C1 segment of cervical spinal cord (tissue), 14 donors: Measurements from ENCODE around the gene OTOGL.
"Not testable (repeated sequence)": the region's sequence is repeated elsewhere in the genome, so short reads cannot be mapped to it uniquely, and the experiment has no call there.

Source experiments
- DNase-seq, 14 donors: peaks; one replicate each; lab custom pipeline; 2025; lab: John Stamatoyannopoulos, UW

OTOGL gene, protein sequence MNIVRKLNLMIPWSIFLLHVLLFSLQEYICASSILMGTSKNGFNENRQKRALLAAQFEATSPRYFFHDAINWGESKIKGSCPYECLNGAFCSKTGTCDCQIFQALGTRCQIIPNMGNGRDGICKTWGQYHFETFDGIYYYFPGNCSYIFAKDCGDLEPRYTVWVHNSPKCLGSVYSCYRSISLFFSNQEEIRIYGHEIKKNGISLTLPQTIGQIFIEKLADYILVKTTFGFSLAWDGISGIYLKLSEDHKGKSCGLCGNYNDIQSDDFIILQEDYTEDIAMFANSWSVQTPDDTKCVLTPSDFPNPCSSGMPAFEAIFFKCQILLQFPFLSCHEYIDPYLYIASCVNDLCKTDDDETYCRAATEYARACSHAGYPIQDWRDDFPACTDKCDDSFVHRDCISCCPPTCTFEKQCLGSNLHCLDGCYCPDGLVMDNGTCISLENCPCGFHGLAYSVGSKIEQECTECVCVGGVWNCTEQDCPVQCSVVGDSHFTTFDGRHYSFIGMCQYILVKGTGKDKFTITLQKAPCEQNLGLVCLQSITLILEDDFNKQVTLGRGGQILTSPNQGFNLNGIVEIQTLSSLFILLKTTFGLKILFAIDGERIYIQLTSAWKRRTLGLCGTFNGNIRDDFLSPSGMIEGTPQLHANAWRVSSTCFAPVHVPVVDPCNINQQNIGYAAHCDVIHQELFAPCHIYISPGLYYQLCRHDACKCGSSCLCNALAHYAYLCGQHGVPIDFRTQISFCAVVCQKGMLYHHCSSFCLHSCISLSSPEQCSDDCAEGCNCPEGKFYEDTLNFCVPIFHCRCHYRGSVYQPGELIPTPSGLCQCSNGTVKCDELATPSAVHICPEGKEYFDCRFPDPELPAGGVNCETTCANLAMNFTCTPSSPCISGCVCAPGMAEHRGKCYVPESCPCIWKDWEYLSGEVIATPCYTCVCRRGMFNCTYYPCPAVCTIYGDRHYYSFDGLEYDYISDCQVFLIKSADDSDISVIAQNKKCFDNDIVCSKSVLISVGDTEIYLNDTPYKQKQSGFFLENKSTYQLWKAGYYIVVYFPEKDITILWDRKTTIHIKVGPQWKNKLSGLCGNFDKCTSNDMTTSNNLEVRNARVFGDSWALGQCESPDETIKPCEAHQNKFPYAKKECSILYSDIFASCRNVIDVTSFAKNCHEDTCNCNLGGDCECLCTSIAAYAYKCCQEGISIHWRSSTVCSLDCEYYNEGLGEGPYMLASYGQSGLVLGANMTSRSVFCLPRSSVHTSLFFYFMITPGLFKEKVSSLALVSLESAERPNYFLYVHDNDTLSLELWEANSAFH (N-terminal part only)

DNA sequence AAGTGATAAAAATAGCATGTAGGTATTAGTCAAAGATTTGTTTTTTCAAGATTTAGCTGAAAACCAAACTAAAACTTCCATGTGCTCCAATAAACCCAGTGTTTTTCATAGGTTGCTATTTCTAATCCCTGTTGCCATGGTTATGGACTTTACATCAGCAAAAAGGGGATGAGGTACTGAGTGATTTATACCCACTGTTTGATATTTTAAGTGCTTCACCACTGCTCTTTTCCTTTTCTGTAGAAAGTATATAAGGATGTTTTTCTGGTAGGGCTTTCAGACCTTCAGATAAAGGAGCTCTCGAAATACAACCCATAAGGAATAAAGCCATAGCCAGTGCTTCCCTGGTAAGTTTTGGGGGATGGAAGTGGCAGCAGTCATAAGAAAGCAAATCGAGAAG is at the start of gene OTOGL:
OTOGL (plus strand) TSS at position 279 of the 400 bp plus-strand sequence. CDS start 109,895 bp downstream, outside the sequence.
- no peak for DNase-seq

DNA sequence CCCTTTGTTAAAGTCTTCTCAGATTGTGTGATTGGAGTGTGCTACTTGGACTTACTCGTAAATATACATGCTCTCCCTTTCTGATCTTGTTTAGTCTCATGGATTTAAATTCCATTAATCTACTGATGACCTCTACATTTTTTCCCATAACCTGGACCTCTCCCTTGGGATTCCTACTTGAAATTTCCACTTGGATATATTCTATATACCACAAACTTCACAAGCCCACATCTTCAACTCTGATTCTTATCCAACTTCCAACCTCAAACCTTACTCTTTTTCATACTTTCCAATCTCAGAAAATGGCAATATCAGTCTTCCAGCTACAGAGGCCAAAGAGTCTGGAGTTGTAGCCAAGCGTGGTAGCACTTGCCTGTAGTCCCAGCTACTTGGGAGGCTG is 49.1 kb upstream of the OTOGL start:
- no peak for DNase-seq

DNA sequence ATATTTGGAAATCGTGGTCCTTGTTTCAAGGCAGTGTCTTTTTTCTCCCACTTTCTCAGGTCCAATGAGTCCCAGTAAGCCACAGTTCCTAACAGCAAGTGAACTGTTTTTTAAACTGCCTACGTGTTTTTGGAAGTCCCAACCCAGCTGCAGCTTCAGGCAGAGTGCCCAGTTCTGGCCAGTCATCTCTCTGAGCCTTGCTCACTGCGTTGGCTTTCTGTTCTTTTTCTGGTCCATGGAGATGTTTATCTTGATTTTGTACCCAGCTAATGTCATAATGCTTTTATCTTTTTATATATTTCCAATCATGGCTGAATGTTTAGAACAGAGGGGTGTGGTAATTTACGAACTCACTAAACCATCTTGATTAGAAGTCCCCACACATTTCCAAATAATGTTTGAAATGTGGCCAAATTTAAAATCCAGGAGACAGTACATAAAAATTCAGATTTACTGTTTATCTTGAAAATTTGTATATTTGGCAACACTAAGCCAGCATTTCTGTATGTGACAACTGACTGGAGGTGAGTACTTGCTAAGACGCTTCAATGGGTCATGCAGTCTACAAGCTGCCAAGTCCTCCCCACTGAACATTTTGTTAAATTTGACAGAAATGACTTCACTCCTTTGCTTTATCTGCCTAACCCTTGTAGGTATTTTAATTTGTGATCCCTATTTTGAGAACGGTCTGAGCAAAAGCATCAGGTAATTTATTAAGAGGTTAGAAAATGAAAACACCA is 46.1 kb upstream of the OTOGL start:
- peak in 1 of 14 donors; percentile 1 for DNase-seq

DNA sequence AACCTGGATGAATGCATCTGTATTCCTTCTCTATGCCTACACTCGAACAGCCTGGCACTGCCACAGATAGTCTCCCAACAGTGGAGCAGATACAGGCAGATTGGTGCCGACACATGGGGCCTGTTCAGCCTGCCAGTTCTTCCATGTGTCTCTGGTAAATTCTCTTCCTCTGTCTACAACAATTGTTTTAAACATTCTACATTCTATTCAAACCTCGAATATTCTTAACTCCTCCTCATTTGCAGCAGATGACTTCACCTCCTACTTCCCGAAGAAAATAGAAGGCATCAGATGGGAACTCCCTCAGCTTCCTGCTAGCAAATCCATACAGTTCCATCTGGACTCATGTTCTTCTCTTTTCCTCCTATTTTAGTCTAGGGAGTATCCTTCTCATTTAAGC is 43.1 kb upstream of the OTOGL start:
- DNase-seq, result no peak

DNA sequence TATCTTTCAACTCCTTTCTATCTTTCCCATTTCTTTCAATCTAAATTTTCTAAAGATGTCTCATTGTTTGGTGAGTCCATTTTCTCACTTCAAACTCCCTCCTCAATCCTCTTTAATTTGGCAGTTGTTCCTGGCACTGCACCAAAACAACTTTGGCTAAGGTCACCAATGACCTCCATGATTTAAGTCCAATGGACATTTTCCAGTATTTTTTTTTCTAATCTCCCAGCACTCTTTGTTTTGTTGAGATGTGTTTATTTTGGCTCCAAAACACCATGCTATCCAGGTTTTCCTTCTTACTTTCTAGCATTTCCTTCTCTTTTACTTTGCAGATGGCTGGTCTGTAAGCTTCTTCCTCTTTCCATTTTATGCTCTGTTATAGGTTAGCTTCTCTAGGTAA is 42.5 kb upstream of the OTOGL start:
- DNase-seq, result no peak

DNA sequence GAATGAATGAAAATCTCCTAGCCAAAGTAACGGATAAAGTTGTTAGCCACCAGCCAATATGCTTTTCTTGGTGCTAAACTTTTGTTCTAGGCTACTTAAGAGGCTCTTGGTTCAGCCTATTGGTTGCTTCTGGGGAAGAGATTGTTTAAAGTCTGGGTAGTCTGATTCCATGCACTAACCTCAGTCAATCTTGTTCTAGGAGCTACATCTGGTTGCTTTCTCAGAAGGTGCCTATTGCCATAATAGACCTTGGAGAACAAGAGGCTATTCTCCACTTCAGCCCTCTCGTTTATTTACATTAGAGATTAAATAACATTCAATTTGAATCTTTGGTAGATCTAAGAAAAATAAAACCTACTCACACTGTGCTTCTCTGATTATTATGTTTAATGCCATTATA is 40.8 kb upstream of the OTOGL start:
- no peak for DNase-seq

DNA sequence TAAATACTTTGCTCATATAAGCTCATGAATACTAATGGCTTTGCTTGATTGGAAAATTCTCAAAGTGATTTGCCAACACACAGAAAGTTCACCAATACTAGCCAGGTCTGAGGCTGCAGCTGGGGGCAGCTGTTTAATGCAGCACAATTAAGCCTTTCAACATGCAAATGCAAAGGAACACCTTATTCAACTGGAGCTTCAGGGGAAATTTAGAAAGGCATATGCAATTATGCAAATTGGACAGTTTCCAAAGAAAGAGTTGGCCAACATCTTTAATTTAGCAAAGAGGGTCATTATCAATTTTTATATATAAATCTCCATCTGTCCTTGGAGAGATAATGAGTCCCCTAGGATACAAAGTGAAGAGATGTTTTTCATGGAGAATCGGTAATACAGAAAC is 40.2 kb upstream of the OTOGL start:
- DNase-seq, result no peak

DNA sequence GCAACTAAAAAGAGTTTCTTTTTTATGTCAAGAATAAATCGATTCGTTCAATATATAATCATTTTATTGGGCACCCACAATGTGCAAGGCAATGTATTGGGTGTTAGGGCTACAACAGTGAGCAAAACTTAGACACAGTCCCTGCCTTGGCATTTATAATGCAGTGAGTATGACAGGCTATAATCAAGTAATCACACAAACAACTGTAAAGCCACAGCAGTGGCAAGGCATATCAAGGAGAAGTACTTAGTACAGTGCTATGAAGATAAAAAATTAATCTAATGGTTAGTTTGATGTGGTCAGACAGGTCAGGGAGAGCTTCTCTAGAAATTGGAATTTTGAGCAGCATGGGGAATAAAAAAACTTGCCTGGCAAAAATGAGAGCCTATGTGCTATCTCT is 39.5 kb upstream of the OTOGL start:
- DNase-seq, result no peak

DNA sequence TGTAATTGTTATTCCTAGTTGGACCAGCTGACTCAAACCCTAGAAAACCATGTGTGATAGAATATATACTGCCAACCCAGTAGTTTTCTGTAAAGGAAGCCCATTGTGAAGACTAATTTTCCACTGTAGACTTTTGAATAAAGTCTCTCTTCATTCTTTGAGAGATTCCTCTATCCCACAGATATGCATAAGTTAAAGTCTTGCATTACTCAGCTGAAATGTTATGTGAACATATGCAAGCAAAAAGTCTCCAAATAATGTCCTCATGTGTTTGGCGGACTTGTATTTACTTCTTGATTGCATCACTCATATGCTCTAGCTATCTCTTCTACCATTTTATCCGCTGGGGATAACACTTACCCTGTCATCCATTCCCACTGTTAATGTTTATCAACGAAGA is 35.1 kb upstream of the OTOGL start:
- no peak for DNase-seq

DNA sequence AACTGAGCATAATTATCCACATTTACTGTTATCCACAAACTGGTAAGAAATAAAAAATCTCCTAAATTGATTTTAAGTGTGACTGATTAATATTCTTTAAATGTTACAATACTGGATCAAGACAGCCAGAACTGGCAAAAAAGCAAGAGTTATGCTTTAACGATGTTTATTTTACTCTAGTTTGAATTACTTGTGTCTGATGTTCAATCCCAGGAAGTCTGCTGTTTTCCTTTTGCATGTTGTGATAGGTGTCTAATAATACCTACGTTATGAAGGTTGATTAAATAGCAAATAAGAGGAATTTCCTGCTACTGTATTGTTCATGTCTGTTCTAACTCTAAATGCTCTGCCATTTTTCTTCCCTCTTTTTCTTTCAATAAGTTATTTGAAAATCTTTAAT is 34.4 kb upstream of the OTOGL start:
- no peak for DNase-seq

DNA sequence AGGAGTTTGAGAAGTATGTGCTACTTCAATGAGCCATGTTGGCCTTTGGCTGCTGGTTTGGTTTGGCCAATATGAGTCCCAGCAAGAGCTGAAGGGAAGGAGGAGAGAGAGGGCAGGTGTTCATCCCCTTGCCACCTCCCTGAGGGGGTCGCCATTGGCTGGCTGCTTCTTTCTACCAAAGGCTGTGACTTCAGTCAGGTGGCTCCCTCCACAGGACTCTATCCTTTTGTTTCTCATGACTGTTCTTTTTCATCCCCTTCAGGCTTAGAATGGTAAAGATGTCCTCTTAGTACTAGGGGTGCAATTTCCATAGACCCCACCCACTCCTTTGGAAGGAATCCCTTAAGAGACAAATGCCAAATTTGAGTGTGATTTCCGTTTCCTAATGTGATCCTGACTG is 31.2 kb upstream of the OTOGL start:
- DNase-seq, result no peak

DNA sequence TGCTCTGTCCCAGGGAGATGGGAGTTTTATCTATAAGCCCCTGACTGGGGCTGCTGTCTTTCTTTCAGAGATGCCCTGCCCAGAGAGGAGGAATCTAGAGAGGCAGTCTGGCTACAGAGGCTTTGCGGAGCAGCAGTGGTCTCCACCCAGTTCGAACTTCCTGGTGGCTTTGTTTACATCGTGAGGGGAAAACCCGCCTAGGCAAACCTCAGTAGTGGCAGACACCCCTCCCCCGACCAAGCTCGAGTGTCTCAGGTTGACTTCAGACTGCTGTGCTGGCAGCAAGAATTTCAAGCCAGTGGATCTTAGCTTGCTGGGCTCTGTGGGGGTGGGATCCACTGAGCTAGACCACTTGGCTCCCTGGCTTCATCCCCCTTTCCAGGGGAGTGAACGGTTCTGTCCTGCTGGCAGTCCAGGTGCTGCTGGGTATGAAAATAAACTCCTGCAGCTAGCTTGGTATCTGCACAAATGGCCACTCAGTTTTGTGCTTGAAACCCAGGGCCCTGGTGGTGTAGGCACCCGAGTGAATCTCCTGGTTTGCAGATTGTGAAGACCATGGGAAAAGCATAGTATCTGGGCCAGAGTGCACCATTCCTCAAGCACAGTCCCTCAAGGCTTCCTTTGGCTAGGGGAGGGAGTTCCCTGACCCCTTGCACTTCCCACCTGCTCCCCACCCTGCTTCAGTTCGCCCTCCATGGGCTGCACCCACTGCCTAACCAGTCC is 15.3 kb upstream of the OTOGL start:
- DNase-seq, result not testable (repeated sequence)

DNA sequence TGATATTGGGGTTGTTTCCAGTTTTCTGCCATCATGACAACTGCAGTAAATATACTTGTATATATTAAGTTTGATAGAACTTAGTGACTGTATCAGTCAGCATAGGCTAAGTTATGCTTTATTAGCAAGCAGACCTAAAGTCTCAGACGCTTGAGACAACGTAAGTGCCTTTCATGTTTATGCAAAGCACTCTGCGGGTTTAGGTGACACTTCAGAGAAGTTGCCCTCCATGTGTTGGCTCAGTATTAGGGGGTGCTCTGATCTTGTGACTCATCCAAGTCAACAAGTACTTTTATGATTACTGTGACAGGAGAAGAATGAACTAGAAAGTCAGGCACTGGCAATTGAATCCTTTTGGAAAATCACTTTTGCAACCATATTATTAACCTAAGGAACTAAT is 13.3 kb upstream of the OTOGL start:
- DNase-seq, result no peak

DNA sequence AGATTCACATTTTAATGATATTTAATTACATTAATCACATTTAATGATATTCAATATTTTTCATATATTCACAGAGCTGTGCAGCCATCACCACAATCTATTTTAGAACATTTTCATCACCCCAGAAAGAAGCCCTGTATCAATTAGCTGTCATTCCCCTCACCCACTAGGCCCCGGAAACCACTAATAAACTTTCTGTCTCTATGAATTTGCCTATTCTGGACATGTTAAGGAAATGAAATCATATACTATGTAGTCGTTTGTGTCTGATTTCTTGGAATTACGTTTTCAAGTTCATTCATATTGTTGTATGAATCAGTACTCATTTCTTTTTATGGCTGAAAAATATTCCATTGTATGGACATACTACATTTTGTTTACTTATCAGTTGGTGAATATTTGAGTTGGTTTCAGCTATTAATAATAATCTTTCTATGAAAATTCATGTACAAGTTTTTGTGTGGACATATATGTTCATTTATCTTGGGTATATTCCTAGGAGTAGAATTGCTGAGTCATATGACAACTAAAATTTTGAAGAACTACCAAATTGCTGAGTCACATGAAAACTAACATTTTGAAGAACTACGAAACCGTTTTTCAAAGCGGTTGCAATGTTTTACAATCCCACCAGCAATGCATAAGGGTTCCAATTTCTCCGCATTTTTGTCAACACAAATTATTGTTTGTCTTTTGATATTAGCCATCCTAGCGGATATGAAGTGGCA is 11.7 kb upstream of the OTOGL start:
- no peak for DNase-seq

DNA sequence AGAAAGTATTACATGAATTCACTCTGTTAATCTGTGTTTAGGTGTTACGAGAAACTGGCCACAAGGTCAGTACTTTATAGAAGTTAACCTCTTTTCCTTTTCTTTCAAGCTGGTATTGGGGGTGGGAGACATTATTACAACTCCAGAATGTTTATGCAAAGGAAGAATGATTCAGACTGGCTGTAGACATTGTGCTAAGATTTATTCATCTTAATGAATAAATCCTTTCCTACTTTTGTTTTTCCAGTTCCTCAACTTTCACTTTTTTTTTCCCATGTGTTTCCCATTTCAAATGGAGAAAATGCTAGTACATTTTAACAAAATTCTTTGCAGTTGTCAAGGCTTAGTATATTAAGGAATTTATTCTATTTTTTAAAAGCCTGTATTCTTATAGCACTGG is 1.3 kb downstream of the OTOGL start:
- no peak for DNase-seq

DNA sequence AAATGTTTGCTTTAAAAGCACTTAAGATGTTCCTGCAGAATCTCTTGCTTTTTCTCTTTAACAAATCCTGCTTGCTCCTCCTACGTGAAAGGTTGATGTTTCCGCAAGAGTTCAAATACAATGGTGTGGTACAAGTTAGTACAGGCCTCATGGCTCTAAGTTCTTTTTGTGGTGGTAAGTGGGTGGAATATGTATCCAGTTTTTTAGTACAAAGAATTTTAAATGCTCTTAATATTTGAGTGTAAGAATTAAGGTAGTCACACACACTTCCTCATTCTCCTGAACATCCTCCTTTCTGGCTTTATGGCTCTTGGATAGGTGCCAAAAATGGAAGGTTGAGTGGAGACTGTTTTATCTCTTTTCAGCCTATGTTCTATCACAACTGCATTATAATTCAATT is 1.8 kb downstream of the OTOGL start:
- DNase-seq, result no peak

DNA sequence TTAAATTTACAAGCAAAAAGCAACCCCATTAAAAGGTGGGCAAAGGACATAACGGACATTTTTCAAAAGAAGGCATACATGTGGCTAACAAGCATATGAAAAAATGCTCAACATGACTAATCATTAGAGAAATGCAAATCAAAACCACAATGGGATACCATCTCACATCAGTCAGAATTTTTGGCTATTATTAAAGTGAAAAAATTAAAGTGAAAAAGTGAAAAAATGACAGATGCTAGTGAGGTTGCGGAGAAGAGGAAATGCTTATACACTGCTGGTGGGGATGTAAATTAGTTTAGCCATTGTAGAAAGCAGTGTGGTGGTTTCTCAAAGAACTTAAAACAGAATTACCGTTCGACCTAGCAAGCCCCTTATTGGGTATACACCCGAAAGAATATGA is 7.9 kb downstream of the OTOGL start:
- DNase-seq, result no peak

DNA sequence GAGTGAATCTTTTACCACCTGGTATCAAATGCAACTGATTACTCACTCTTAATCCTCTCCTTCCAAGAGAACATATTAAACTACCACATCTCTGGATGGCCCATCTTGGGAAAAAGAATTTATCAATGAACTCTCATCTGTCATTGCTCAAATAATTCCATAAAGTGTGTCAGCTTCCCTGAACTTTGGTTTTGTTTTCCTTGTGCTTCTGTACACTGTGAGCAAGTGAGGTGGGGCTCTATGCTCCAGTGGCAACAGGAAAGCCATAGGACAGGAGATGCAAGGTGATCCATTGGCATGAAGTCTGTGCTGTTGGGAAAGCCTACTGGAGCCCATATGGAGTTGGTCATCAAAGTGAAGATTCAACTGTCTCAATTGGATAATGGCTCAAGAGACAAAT is 17.4 kb downstream of the OTOGL start:
- no peak for DNase-seq

DNA sequence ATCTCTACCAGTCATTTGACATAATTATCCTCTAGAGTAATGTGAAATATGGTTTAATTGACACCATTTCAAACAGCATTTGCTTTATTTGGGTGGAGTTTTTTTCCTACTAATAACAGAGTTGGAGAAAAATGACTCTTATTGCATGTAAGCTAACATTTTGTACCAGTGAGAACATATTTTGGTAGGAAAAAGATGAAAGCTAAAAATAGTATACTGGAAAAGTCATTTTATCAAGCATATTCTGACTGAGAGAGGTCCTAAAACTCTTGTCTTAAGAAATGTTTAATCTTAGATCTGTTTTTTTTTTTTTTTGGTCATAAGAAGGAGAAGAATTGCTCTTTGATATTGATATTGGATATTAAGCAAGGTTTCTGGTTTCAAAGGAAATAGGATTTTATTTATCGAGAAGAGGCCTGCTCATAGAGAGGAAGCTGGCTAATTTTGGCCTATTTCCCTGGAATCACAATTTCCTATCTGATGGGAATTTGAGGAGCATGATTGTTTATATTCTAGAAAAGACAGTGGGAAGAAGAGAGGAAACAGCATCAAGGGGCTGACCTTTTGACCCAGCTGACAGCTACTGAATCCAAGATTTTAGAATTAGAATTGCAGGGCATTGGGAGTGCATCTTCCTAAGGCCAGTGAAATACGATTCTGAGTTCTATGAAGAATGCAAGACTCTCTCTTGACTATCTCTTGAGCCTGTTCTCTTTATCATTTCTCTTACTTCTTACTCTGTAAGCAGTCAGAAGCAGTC is 19.4 kb downstream of the OTOGL start:
- DNase-seq, result no peak
